ENCODE data around the gene USP7.

GRCh38 chr16:8893976-8894690 is 69.6 kb downstream of the USP7 start:
- no peak for TF ChIP-seq CTCF (IDR thresholded peaks at IDR 0.05)
- TF ChIP-seq EP300 (IDR thresholded peaks at IDR 0.05): no peak

Measured in A549 (cell line).